Kidney glomerular epithelial cell (primary cell): ENCODE data around the gene PACS2.

Experiments used
- DNase-seq: peaks from one replicate; lab custom pipeline; 2025; lab: John Stamatoyannopoulos, UW

PACS2 gene

DNA sequence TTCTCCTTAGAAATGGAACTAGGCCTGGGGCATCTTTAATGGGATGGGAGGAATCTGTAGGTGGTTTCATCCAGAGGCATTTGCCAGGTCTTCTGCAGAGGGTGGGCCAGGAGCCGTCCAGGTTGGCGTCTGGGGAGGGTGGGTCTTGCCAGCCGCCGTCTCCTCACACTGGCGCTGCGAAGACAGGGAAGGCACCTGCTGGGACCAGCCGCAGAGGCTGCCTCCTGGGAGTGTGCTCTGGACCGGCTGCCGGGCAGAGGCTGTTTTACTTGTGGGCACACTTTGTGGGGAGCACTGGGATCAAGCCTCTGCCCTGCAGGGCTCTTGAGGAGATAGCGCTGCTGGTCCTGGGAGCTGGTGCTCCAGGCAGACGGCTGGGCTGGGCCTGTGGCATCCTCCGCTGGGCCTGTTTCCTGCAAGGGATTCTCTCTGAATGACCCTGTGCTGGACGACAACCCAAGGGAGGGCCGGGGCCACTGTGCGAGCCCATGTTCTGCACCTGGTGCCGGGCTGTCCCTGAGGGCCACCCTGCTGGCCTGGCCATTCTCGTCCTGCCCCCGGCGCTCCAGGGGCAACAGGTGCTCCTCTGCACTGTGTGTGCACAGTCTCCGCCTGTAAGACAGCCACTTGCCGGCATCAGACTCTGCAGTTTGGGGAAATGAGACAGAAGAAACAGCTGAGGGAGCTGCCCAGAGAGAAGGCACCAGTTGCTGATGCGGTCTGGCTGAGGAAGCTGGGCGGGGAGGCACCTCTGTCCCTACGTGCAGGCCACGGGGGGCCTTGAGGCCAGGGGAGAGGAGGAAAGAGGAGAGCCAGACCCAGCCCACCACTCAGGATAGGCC, 73.8 kb downstream of the PACS2 start:
- no peak for DNase-seq

DNA sequence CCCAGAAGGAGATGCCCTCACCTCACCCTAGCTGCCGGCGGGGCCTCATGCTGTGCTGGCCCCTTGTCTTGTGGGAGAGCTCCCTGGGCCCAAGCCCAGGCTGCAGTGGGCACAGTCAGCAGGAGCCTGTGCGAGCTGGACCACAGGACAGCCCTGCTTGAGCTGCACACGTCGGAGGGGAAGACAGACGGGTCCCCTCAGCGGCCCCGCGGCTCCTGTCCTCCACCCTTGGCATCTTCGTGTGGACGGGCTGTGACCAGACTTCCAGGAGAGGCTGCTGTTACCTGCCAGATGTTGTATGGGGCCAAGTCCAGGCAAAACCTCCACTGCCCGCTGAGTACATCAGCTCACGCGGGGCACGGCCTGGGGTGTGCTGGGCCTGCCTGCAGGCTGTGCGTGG, 74.4 kb downstream of the PACS2 start:
- DNase-seq: no peak

DNA sequence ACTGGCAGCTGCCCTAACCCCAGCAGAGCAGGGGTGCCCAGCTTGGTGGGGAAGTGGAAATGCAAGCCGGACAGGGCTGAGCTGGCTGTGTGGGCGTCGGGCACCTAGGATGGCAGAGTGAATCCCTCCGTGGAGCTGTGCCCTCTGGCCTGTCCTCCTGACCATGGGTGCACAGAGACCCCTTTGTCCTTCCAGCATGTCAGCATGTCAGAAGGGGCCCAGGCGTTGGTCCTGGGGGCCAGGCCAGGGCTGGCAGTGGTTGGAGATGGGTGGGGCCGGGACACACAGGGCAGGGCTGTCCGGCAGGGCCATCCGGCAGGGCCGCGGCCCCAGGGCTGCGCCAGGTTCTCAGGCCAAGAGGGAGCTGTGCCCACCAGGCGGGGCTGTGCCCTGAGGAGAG, 75.0 kb downstream of the PACS2 start:
- DNase-seq: no peak

DNA sequence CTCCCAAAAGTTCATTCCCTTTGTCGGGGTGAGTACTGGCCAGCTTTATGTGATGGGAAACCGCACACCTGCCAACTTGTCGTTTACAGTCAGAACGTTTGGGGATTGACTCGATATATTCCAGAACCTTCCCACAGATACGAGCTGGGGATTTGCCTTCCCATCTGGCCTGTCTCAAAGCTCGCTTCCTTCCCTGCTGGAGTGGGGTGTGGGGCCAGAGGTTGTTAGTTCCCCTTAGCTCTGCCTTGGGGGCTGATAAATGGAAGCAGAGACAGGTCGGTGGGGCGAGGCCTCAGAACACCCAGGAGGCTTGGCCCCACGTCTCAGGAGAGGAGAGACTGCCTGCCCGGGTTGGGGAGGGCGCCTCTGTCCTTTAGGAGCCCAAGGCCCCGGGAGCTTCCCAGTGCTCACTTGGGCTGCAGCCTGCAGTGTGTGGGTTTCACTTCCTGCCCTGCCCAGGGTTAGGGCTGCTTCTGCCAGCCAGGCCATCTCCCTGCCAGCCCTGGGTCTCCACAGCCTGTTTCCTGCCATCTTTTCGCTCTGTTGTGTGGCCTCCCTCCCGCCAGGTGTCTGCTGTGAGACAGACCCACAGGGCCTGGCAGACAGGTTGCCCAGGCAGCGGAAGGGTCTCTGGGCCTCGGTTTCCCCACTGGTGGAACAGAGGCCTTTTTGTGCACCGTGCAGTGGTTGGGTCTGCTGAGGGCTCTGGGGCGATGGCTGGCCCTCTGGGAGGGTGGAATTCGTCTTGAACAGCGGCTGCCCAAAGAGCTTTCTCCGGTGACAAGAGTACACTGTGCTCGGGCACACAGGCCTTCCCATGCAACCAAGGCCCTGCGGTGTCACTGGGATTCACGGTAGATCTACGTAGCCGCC, 75.7 kb downstream of the PACS2 start:
- no peak for DNase-seq

DNA sequence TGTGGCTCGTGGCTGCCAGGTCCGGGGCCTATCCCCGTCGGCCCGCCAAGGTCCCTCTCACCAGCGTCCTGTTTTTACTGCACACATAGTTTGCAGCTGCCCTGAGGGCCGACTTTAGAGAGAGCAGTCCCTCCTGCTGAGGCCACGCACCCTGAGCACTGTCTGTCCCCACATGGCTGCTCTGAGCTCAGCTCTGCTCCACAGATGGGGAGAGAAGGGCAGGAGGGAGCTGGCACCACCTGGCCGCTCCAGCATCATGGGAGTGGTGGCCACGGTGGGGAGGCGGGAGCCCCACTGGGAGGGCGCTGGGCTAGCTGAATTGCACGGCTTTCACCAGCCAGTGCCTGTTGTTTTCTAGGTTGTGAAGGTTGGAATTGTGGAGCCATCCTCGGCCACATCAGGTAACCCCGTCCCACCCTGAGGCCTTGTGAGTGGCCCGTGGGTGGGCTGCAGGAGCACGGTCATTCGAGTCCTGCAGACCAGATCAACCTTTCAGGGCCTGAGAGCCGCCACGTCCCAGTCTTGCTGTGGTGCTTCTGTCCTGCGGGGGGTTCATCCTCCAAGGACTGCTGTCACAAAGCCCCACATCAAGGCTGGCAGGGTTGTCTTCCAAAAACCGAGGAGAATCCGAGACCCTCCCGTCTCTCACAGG, 76.4 kb downstream of the PACS2 start:
- DNase-seq: no peak

DNA sequence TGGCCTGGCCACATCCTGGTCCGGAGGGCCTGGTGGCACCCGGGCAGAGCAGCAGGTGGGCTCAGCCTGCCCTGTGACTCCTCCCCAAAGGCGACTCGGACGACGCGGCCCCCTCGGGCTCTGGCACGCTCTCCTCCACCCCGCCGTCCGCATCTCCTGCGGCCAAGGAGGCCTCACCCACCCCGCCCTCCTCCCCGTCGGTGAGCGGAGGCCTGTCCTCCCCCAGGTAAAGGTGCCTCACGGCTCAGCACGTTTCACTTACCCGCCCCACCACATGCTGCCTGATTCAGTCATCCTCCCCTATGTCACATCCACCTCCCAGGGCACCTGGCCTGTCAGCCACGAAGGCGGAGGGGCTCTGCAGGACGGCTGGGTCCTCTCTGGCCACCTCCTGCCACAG, 77.0 kb downstream of the PACS2 start:
- DNase-seq: no peak

DNA sequence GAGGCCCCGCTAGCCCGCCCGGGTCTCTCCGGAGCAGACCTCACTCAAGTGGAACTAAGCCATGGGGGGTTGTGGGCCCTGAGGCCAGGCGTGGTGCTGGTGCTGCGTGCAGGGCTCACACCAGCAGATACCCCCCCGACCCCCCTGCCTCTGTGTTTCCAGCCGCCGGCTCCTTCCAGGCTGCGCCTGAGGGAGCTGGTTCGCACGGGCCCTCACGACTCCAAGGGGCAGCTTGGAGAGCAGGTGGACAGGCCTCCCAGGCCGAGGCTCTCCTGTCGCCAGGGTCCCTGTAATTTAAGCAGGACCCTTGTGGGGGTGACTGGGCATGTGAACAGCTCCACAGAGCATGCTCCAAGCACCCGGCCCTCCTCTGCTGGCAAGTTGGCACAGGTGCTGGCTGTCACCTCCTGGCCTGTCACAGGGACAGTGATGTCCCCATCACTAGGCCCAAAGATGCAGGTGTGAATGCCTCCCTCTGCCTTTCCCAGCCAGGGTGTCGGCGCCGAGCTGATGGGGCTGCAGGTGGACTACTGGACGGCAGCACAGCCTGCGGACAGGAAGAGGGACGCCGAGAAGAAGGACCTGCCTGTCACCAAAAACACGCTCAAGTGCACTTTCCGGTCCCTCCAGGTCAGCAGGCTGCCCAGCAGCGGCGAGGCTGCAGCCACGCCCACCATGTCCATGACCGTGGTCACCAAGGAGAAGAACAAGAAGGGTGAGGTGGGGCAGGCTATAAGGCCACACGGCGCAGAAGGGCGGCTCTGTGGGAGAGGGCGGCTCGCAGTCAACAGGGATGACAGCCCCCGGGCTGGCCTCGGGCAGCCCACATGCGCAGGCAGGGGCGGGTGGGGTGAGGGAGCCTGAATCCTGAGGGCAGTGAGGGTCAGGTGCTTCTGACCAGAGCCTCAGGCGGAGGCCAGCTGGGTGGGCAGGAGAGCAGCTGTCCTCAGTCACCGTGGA, 77.9 kb downstream of the PACS2 start:
- DNase-seq: no peak

DNA sequence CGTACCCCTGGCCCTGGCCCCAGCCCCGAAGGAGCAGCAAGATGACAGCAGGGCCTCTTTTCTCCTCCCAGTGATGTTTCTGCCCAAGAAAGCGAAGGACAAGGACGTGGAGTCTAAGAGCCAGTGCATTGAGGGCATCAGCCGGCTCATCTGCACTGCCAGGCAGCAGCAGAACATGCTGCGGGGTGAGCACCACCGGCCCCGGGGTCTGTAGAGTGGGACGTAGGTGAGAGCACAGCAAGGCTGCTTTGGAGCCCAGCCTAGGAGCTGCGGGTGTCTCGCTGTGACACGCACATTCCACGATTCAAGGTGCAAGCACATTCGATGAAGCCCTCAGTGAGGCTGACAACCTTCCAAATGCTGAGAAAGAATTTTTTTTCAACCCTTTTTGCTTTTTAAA, 78.6 kb downstream of the PACS2 start:
- DNase-seq: no peak

DNA sequence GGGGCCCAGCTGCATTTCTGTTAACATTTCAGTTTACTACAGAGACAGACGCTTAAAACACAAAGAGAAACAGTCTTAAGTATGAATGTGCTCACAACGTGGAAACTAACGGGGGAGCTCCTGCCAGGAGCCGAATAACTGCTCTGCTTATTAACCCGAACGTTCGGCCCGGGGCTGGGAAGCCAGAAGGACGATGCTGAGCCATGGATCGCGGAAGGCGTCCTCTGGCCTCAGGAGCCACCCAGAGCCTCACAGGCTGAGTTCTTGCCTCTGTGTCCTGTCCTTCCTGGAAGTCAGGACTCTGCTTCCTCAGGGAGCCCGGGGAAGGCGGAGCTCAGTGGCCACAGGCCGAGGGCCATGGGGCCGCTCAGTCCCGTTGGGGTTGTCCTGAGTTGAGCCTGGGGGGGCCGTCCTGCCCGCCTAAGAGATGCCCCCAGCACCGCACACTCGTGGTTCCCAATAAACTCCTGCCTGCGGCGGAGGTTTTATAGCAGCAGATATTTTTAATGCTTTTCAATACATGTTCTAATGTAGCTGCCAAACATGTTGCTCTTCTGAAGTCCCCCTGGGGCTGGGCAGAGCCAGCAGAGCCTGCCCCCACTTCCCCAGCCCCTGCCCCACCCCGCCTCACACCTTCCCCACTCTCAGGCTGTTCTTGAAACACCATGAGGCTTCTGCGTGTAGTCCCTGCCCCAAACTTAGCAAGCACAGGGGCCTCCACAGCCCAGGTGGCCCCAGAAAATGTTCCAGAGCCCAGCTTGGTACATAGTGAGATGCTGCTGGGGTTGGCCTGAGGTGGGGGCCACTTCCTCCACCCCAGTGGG, 80.4 kb downstream of the PACS2 start:
- DNase-seq: no peak

DNA sequence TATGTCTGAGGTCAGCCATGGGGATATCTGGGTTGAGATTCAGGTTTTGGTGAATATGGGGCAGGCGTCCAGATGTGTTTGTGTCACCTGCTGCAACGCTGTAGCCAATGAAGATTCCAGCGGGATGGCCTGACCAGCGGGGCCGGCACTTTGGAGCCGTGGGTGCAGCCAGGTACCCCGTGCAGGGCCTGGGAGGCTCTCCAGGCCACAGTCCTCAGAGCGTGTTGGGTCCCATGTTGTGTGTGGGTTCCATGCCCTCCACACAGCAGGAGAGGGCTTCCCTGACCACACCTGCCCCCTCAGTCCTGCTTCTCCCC, 80.9 kb downstream of the PACS2 start:
- DNase-seq: no peak

DNA sequence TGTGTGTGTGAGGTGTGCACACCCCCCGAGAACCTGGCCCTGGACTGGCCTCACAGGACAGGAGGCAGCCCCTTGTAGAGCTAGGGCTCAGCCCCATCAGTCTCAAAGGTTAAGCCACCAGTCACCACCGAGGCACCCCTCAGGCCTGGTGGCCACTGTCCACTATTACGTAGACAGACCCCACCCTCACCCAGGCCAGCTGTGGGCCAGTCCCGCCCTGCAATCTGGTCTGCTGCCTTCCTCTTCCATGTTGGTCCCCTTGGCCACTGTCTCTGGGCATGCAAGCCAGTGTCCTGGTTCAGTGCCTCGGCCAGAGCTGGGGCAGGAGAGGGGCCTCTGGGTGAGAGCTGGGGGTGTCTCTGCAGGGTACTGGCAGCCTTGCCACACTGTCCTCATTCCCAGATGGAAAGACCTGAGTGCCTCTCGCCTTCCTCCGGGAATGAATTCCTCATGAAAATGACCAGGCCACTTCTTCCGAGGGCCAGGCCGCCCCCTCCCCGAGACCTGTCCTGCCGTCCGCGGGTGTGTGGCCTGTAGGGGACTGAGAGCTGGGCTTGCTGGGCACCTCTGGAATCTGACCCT, 82.9 kb downstream of the PACS2 start:
- DNase-seq: no peak

DNA sequence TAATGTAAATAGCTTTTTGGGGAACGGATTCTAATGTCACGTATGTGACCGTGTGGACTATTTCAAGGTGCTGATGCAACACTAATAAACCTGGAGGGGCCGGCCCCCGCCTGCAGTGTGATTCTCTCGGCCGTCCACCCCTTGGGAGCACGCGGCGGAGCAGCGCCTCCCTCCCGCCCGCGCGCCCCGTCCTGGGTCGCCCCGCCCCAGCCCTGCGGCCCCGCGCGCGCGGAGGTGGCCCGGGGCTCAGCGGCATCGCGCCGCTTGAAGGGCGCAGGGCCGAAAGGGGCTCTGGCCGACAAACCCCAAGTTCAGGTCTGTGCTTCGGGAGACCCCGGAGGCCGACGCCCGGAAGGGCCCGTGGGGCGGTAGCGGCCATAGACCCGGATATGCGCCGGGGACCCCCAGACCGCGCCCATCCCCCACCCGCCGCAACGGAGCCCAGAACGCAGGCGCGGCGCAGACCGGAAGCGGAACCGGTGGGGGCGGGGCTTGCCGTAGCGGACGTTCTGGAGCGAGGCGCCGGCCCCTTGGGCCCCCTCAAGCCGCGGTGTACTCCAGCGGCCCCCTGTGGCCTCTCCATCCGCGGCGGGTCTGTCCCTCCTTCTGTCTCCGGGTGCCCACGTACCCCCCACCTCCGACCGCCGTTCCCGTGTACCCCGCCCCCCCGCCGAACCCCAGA, 83.6 kb downstream of the PACS2 start, which contains the start of gene TEX22:
TEX22 (plus strand) TSS at position 495 of the 682 bp plus-strand sequence. CDS start 803 bp downstream, outside the sequence.
- DNase-seq: peak; percentile 54

DNA sequence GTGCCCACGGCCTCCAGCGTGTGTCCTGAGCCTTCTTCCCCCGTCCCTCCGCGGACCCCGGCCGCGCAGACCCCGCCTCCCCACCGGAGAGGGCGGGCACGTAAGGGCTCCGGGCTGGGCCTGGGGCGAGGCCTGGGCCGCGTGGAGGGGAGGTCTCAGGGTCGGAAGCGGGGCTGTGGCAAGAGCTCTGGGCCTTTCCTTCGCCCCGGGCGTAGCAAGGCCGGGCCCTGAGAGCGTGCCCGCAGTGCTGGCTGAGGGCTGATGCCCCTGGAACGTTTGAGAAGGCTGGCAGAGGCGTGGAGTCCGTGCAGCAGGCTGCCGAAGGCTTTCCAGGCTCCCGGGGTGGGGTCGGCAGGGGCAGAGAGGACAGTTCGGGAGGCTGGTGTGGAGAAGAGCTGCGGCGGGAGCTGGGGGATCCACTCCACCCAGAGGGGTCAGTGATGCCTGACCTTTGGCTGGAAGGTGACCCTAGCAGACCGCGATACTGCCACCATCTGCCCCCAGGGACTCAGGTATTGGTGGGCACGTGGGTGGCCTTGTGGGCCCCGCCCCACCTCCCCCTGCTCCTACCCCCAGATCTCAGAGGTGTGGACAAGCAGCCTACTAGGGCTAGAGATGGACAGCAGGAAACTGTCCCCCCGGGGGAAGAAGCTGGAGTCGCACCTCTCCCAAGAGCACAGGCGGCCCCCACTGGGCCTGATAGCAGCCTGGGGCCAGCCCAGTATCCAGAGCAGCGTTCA, 84.3 kb downstream of the PACS2 start:
- DNase-seq: no peak

DNA sequence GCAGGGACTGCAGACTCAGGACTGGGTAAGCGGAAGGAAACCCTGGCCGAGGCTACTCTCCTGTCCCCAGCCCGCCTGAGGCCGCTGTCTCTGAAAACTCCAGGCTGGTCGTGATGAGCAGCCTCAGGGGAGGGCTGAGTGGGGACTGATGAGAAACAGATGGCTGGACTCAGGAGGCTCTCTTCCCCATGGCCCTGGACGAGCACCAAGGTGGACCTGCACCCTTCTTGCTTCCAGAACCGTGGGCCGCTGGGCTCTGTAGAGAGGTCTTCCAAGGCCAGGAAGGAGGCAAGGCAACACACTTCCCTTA, 84.9 kb downstream of the PACS2 start:
- DNase-seq: no peak

DNA sequence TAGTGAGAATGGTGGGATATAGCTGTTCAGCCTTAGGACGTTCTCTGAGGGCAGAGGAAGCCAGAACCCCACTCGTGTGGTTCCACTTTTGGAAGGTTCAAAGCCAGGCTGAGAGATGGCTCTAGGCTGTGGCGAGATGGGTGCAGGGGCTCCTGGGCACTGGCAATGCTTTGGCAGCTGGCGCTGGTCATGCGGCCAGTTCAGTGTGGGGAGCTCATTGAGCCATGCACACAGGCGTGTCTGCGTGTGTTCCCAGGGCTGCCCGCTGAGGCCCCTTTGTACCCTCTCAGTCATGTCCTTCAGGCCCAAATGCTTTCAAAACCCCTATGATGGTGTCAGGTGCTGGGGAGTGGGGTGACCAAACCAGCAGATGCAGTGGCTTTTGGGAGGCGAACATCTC, 85.5 kb downstream of the PACS2 start:
- DNase-seq: no peak

DNA sequence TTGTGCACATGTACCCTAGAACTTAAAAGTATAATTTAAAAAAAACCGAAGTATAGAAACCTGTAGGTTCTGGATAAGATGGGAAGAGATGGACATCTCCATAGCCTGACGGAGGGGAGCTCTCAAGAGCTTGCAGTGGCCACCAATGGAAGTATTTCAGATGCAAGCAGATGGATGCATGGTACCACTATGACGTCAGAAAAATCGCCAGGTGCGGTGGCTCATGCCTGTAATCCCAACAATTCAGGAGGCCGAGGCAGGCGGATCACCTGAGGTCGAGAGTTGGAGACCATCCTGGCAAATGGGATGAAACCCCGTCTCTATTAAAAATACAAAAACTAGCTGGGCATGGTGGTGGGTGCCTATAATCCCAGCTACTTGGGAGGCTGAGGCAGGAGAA, 87.2 kb downstream of the PACS2 start:
- no peak for DNase-seq

DNA sequence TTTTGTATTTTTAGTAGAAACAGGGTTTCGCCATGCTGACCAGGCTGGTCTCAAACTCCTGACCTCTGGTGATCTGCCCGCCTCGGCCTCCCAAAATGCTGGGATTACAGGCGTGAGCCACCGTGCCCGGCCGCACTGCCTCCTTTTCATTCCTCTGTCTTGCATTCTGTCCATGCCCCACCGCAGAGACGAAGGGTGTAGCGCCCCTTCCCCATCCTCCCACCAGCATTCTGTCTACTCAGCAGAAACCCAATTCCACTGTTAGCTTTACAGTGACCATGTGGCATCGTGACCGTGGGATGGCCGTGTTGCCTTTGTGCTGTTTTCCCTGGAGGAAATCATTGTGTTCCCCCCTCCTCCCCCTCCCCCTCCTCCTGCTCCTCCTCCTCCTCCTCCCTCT, 94.0 kb downstream of the PACS2 start:
- DNase-seq: no peak

DNA sequence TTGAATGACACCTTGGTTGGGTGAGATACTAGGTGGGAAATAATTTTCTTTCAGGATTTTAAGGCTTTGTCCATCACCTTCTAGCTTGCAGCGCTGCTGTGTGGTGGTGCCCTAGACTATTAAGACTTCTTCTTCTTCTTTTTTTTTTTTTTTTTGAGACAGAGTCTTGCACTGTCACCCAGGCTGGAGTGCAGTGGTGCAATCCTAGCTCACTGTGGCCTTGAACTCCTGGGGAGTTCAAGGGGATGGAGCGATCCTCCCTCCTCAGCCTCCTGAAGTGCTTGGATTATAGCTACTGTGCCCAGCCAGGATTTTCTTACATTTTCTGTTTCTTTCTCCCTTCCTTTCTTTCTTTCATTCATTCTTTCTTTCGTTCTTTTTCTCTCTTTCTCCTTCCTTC, 94.8 kb downstream of the PACS2 start:
- DNase-seq: no peak

DNA sequence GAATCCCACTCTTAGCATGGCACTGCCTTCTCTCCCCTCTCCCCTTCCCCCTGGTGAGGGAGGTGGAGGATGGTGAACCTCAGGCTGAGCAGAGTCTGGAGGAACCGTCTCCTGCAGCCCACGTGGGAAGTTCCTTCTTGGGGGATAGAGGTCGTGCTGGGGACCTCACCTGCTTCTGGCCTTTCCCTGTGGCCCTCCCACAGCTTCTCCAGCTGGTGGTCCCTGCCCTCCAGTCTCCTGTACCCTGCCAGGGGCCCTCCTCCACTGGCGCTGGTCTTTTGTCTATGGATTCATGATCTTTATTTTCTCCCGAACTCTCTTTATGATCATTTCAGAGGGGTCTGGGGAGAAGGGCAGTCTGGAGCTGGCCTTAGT, 96.1 kb downstream of the PACS2 start:
- no peak for DNase-seq
